CD14-positive monocyte (primary cell): Measurements from ENCODE around the gene OLFM3. TPM values are rescaled to one million over a fixed set of nuclear protein-coding genes. Genes with fewer than 3 reads are reported as not detected.

ENCODE experiments used
- DNase-seq, 3 donors: peaks; one replicate each; pipeline ENCODE4 v3.0.0-alpha.2; 2011 to 2022
- H2AFZ ChIP-seq: 2 replicates; pipeline ENCODE4 v1.6.0; 2012; ENCODE audit warnings: mild to moderate bottlenecking, low read depth, low read length, inconsistent platforms; ENCODE audit not compliant: insufficient read depth, poor library complexity, severe bottlenecking
- H3K27ac ChIP-seq, 2 donors: 1 replicate in 1 of 2; 2 replicates in 1 of 2; pipeline ENCODE4 v1.5.1; 2012 to 2013; ENCODE audit warnings: low read length in 2 of 2, control low read depth in 1 of 2, inconsistent platforms in 1 of 2, low read depth in 1 of 2, mild to moderate bottlenecking in 1 of 2
- H3K27me3 ChIP-seq, 2 donors: one replicate each; pipeline versions ENCODE4 v1.6.0 to v1.6.1; 2011 to 2013; ENCODE audit warnings: low read length in 2 of 2; ENCODE audit not compliant: control insufficient read depth in 2 of 2, insufficient read depth in 2 of 2
- H3K36me3 ChIP-seq, 2 donors: replicated peaks in 1 of 2; 1 replicate in 1 of 2; 2 replicates in 1 of 2; pipeline versions ENCODE4 v1.5.1 to v1.6.1; 2012 to 2013; ENCODE audit warnings: low read length in 2 of 2, control low read depth in 1 of 2, inconsistent platforms in 1 of 2, mild to moderate bottlenecking in 1 of 2; ENCODE audit not compliant: insufficient read depth in 2 of 2, control insufficient read depth in 1 of 2
- H3K4me1 ChIP-seq, 2 donors: 1 replicate in 1 of 2; 2 replicates in 1 of 2; pipeline versions ENCODE4 v1.5.1 to v1.6.1; 2012 to 2013; ENCODE audit warnings: low read length in 2 of 2, control low read depth in 1 of 2, inconsistent platforms in 1 of 2, mild to moderate bottlenecking in 1 of 2, moderate library complexity in 1 of 2; ENCODE audit not compliant: insufficient read depth in 2 of 2, control insufficient read depth in 1 of 2
- H3K4me2 ChIP-seq: replicated peaks from 2 replicates; pipeline ENCODE3; 2012; ENCODE audit warnings: low read length, moderate library complexity, mild to moderate bottlenecking; ENCODE audit not compliant: poor library complexity, severe bottlenecking; ENCODE audit errors: extremely low read depth
- H3K4me3 ChIP-seq, 3 experiments: fragments of 200-600 bp in 1 of 3; sonication (generic) in 1 of 3; replicated peaks in 1 of 3; 1 replicate in 2 of 3; 2 replicates in 1 of 3; pipeline ENCODE4 v1.5.1; 2011 to 2013; ENCODE audit warnings: low read length in 3 of 3, mild to moderate bottlenecking in 3 of 3, control low read depth in 2 of 3, low read depth in 2 of 3, inconsistent platforms in 1 of 3, moderate library complexity in 1 of 3
- H3K79me2 ChIP-seq: 2 replicates; pipeline ENCODE4 v1.6.0; 2012; ENCODE audit warnings: mild to moderate bottlenecking, control low read depth, inconsistent platforms, low read length, moderate library complexity; ENCODE audit not compliant: insufficient read depth
- H3K9ac ChIP-seq: 2 replicates; pipeline ENCODE4 v1.6.0; 2017; ENCODE audit warnings: low read length, mild to moderate bottlenecking; ENCODE audit not compliant: insufficient read depth, poor library complexity, severe bottlenecking
- H3K9me3 ChIP-seq, 2 donors: replicated peaks in 1 of 2; 1 replicate in 1 of 2; 2 replicates in 1 of 2; pipeline versions ENCODE4 v1.5.1 to v1.6.1; 2012 to 2013; ENCODE audit warnings: low read length in 2 of 2, control low read depth in 1 of 2; ENCODE audit not compliant: control insufficient read depth in 1 of 2, insufficient read depth in 1 of 2
- H4K20me1 ChIP-seq: 2 replicates; pipeline ENCODE4 v1.6.0; 2012; ENCODE audit warnings: mild to moderate bottlenecking, low read length, control low read depth, moderate library complexity; ENCODE audit not compliant: insufficient read depth
- H3K27ac Mint-ChIP-seq, 7 donors: one replicate each; pipeline ENCODE4 v1.8.0; 2020; ENCODE audit warnings: mild to moderate bottlenecking in 7 of 7, mixed read lengths in 7 of 7, moderate library complexity in 6 of 7, inconsistent platforms in 2 of 7
- H3K27me3 Mint-ChIP-seq, 3 donors: one replicate each; pipeline ENCODE4 v1.8.0; 2021 to 2022; ENCODE audit warnings: low read depth in 3 of 3, mild to moderate bottlenecking in 3 of 3, mixed read lengths in 3 of 3, moderate library complexity in 3 of 3, inconsistent platforms in 1 of 3
- H3K36me3 Mint-ChIP-seq, 2 donors: one replicate each; pipeline ENCODE4 v1.8.0; 2020; ENCODE audit warnings: mixed read lengths in 2 of 2, inconsistent platforms in 1 of 2, mild to moderate bottlenecking in 1 of 2
- H3K4me1 Mint-ChIP-seq: one replicate; pipeline ENCODE4 v1.8.0; 2020; ENCODE audit warnings: mild to moderate bottlenecking, mixed read lengths
- H3K4me3 Mint-ChIP-seq, 2 donors: one replicate each; pipeline ENCODE4 v1.8.0; 2020; ENCODE audit warnings: mild to moderate bottlenecking in 2 of 2, mixed read lengths in 2 of 2, moderate library complexity in 1 of 2
- H3K9me3 Mint-ChIP-seq, 7 donors: one replicate each; pipeline ENCODE4 v1.8.0; 2020 to 2022; ENCODE audit warnings: mixed read lengths in 7 of 7, mild to moderate bottlenecking in 6 of 7, moderate library complexity in 6 of 7, inconsistent platforms in 2 of 7
- WGBS: methylation state at CpG from one replicate; pipeline ENCODE4 v1.1.5; 2013; ENCODE audit warnings: missing lambda C conversion rate; ENCODE audit not compliant: insufficient coverage; 5-methylcytosine and 5-hydroxymethylcytosine counted together
- intact Hi-C, 2 donors: fragments of 100-400 bp; cut with micrococcal nuclease; formaldehyde crosslinking; loops; one replicate each; pipeline versions ENCODE4 v1.15.0 to v1.15.1; 2023
- polyA plus RNA-seq, 3 donors: library from polyadenylated mRNA; depleted of rRNA in 1 of 3; unstranded in 2 of 3; stranded (reverse) in 1 of 3; fragments of 300-500 nt in 2 of 3; fragments of >200 nt in 1 of 3; fragmentation: Illumina TruSeq in 2 of 3; gene quantifications; 1 replicate in 2 of 3; 2 replicates in 1 of 3; pipeline ENCODE4 v1.2.3, GENCODE V29; 2012 to 2021
- TF ChIP-seq, protein P1 (sequence below): fragments of 200-600 bp; IDR thresholded peaks from one replicate; pipeline ENCODE4 v1.8.0; 2022; ENCODE audit warnings: antibody characterized with exemption, mild to moderate bottlenecking

OLFM3 gene
- polyA plus RNA-seq, 3 donors = not detected

DNA sequence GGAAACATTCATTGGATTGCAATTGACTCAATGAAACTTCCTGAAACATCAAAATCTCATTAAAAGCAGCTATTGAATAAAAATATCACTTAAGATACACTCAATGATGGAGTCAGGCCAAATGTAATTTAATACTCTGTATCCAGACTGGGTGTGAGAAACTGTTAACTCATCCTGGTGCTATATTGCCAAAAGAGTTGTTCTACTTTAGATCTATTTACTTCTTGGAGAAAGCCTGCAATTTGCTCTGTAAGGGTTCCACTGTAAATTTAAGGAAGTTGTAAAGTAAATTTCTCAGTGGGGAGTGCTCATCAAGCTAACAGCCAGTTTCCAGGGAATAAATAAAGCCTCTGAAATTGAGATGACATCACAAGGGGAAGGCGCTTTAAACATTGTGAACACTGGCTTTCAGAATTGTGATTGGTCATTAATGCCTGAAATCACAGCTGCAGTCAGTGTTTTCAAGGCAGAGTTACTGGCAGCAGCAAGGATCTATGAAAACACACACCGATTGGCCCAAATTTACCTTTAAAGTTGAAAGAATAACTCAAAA lies 91.4 kb downstream of the OLFM3 start:
- Histone ChIP-seq H3K4me3 (no peak overlapping the region), H4K20me1 (no peaks in the 10 kb centered on the region), H3K27me3 (no peaks in the 10 kb centered on the region), H3K27ac (no peak overlapping the region), H3K4me1 (peaks cover 0 to 7% of the 10 kb centered on the region in 2 donors), H2AFZ (no peak overlapping the region), H3K9ac (no peak overlapping the region), H3K79me2 (no peaks in the 10 kb centered on the region), H3K36me3 (no peaks in the 10 kb centered on the region), H3K9me3 (no peaks in the 10 kb centered on the region), H3K4me2 (no peak overlapping the region)
- Mint-ChIP-seq H3K4me1 (no peaks in the 10 kb centered on the region), H3K27ac (no peak overlapping the region), H3K9me3 (peaks cover 0 to 4% (median 0%) of the 10 kb centered on the region in 7 donors), H3K36me3 (no peaks in the 10 kb centered on the region), H3K4me3 (no peak overlapping the region), H3K27me3 (no peaks in the 10 kb centered on the region)
- DNase-seq = no peak
- intact Hi-C loops = no loop called here
- WGBS = 100% methylated on average over 1 of the region's 2 CpGs
- TF ChIP-seq, protein P1, sequence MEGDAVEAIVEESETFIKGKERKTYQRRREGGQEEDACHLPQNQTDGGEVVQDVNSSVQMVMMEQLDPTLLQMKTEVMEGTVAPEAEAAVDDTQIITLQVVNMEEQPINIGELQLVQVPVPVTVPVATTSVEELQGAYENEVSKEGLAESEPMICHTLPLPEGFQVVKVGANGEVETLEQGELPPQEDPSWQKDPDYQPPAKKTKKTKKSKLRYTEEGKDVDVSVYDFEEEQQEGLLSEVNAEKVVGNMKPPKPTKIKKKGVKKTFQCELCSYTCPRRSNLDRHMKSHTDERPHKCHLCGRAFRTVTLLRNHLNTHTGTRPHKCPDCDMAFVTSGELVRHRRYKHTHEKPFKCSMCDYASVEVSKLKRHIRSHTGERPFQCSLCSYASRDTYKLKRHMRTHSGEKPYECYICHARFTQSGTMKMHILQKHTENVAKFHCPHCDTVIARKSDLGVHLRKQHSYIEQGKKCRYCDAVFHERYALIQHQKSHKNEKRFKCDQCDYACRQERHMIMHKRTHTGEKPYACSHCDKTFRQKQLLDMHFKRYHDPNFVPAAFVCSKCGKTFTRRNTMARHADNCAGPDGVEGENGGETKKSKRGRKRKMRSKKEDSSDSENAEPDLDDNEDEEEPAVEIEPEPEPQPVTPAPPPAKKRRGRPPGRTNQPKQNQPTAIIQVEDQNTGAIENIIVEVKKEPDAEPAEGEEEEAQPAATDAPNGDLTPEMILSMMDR = no peak

DNA sequence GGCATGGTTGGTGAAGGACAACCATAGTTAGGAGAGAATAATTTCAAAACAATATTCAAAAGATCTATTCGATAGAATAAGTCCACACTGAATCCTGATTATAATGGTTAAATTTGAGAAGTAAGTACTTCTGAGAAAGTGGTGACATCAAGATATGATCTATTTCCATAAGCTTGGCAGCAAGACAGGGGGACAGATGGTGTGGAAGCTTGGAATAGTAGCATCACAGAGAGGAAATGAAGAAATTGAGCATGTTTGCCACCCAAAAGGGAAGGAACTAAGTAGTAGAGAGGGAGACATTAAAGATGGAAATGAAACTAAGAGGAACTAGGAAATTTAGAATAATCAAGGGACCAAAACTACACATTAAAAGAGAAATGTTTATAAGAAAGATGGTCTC lies 94.5 kb downstream of the OLFM3 start:
- no peak overlapping the region for H3K4me3 ChIP-seq
- no peaks in the 10 kb centered on the region for H3K27me3 ChIP-seq
- TF ChIP-seq, protein P1 = no peak
- Mint-ChIP-seq H3K36me3 (no peaks in the 10 kb centered on the region), H3K27me3 (no peaks in the 10 kb centered on the region), H3K27ac (no peak overlapping the region), H3K4me3 (no peak overlapping the region), H3K4me1 (peaks cover 5% of the 10 kb centered on the region), H3K9me3 (peaks cover 0 to 3% (median 0%) of the 10 kb centered on the region in 7 donors)
- H4K20me1 ChIP-seq = no peaks in the 10 kb centered on the region
- no peaks in the 10 kb centered on the region for H3K9me3 ChIP-seq
- no CpG with 5 or more reads among the region's 1 CpG for WGBS
- H3K4me1 ChIP-seq = peaks cover 0 to 14% of the 10 kb centered on the region in 2 donors
- peak in 1 of 3 donors; percentile 6 for DNase-seq
- H3K4me2 ChIP-seq = no peak overlapping the region
- H2AFZ ChIP-seq = no peak overlapping the region
- H3K36me3 ChIP-seq = no peaks in the 10 kb centered on the region
- H3K9ac ChIP-seq = no peak overlapping the region
- H3K27ac ChIP-seq = no peak overlapping the region
- H3K79me2 ChIP-seq = no peaks in the 10 kb centered on the region
- intact Hi-C loops = no loop called here
